HepG2 (cell line): ENCODE measurements around the gene OSGIN1. TPM values are rescaled to one million over a fixed set of nuclear protein-coding genes. Genes with fewer than 3 reads are reported as not detected.
A peak's percentile ranks its signal among the peaks of the same experiment; 100 is the strongest.

Experiments used
- ATAC-seq: fragments of 200-7000 bp; cut with Tn5 transposase; 3 replicates; pipeline ENCODE4 v1.9.1; 2020; ENCODE audit warnings: mild to moderate bottlenecking, moderate library complexity
- BruUV-seq: library from RNA; stranded (reverse); fragments of 400-500 nt; replicated peaks from 2 replicates; lab custom pipeline; 2021; lab: Mats Ljungman, UMichigan
- CTCF ChIA-PET: fragments of 300-600 bp; formaldehyde crosslinking; extraction: SDS; loops from one replicate; lab custom pipeline; 2021; ENCODE audit warnings: low total read pairs, inconsistent platforms, low intra/inter-chr PET ratio; lab: Yijun Ruan, JAX
- POLR2A ChIA-PET: fragments of 350-600 bp; sonication (Branson Sonifier 250); formaldehyde crosslinking; loops from one replicate; lab custom pipeline; 2020; ENCODE audit warnings: antibody characterized with exemption, inconsistent platforms; lab: Yijun Ruan, JAX
- DNase-seq: peaks from one replicate; pipeline ENCODE4 v3.0.0-alpha.2; 2015; ENCODE audit warnings: low spot score
- FAIRE-seq: peaks from 3 replicates; lab custom pipeline; 2011; peaks lifted over from hg19 to GRCh38; lab: Jason Lieb, UNC
- H2AFZ ChIP-seq: one replicate; pipeline ENCODE4 v1.6.1; 2011; ENCODE audit warnings: low read length, inconsistent platforms
- H3K27ac ChIP-seq: fragments of 300-600 bp; 3 replicates; pipeline ENCODE4 v1.8.0; 2011; ENCODE audit warnings: mixed run types, mild to moderate bottlenecking, mixed read lengths, low read length, inconsistent platforms; ENCODE audit not compliant: insufficient read depth; ENCODE audit errors: extremely low read length
- H3K27me3 ChIP-seq, 2 experiments: fragments of 200-600 bp in 1 of 2; 2 replicates in 1 of 2; 3 replicates in 1 of 2; pipeline versions ENCODE4 v1.6.0 to v1.8.0; 2011; ENCODE audit warnings: low read length in 2 of 2, mild to moderate bottlenecking in 2 of 2, moderate library complexity in 2 of 2, inconsistent platforms in 1 of 2; ENCODE audit not compliant: insufficient read depth in 2 of 2, control insufficient read depth in 1 of 2
- H3K36me3 ChIP-seq, 2 experiments: fragments of 200-600 bp in 1 of 2; replicated peaks in 1 of 2; 2 replicates in 1 of 2; 3 replicates in 1 of 2; pipeline versions ENCODE4 v1.5.1 to v1.8.0; 2011; ENCODE audit warnings: low read length in 2 of 2, inconsistent platforms in 1 of 2; ENCODE audit not compliant: insufficient read depth in 2 of 2, control insufficient read depth in 1 of 2
- H3K4me1 ChIP-seq: 2 replicates; pipeline ENCODE4 v1.5.1; 2012; ENCODE audit warnings: low read length, inconsistent platforms; ENCODE audit not compliant: insufficient read depth
- H3K4me2 ChIP-seq: 2 replicates; pipeline ENCODE4 v1.6.0; 2011; ENCODE audit warnings: low read depth, low read length, inconsistent platforms
- H3K4me3 ChIP-seq, 3 experiments: fragments of 200-600 bp in 1 of 3; sonication (generic), shearing (Covaris generic) in 1 of 3; replicated peaks in 1 of 3; 2 replicates each; pipeline ENCODE4 v1.5.1; 2011 to 2016; ENCODE audit warnings: low read length in 3 of 3, inconsistent platforms in 2 of 3, low read depth in 2 of 3, mild to moderate bottlenecking in 2 of 3, control low read depth in 1 of 3, mixed read lengths in 1 of 3; ENCODE audit not compliant: insufficient read depth in 1 of 3
- H3K79me2 ChIP-seq: one replicate; pipeline ENCODE4 v1.6.1; 2011; ENCODE audit warnings: low read length, inconsistent platforms; ENCODE audit not compliant: insufficient read depth
- H3K9ac ChIP-seq: 2 replicates; pipeline ENCODE4 v1.6.0; 2011; ENCODE audit warnings: mild to moderate bottlenecking, low read depth, low read length, inconsistent platforms; ENCODE audit not compliant: insufficient read depth
- H3K9me3 ChIP-seq: 2 replicates; pipeline ENCODE4 v1.5.1; 2012; ENCODE audit warnings: mild to moderate bottlenecking, low read length
- H4K20me1 ChIP-seq: 2 replicates; pipeline ENCODE4 v1.6.0; 2011; ENCODE audit warnings: inconsistent platforms, mild to moderate bottlenecking, low read length, moderate library complexity; ENCODE audit not compliant: insufficient read depth
- CREM ChIP-seq, 2 experiments: sonication (generic) in 1 of 2; formaldehyde crosslinking in 1 of 2; IDR thresholded peaks; 2 replicates each; pipeline versions ENCODE4 v1.4.0 to v1.6.1; 2016 to 2020; ENCODE audit warnings: antibody characterized with exemption in 1 of 2, mild to moderate bottlenecking in 1 of 2, missing genetic modification reagents in 1 of 2
- FOXK2 ChIP-seq: fragments of 450-650 bp; IDR thresholded peaks from 2 replicates; pipeline ENCODE4 v1.6.1; 2016
- FOXO4 ChIP-seq: sonication (generic); formaldehyde crosslinking; conservative IDR thresholded peaks from 2 replicates; pipeline ENCODE4 v1.8.1; 2023; ENCODE audit warnings: missing genetic modification reagents
- HOXA9 ChIP-seq: sonication (generic); formaldehyde crosslinking; IDR thresholded peaks from 2 replicates; pipeline ENCODE4 v1.8.1; 2022; ENCODE audit warnings: missing genetic modification reagents, mild to moderate bottlenecking, moderate library complexity, borderline replicate concordance
- PCBP1 ChIP-seq: fragments of 200-400 bp; formaldehyde crosslinking; IDR thresholded peaks from 2 replicates; pipeline ENCODE4 v1.6.1; 2017; ENCODE audit warnings: mild to moderate bottlenecking, low read depth, low read length, borderline replicate concordance
- REXO4 ChIP-seq: sonication (generic); formaldehyde crosslinking; IDR thresholded peaks from 2 replicates; pipeline ENCODE4 v1.8.0; 2022; ENCODE audit warnings: missing genetic modification reagents, mild to moderate bottlenecking, borderline replicate concordance
- SCMH1 ChIP-seq: sonication (generic); formaldehyde crosslinking; IDR thresholded peaks from 2 replicates; pipeline ENCODE4 v1.9.0; 2021; ENCODE audit warnings: missing genetic modification reagents, mild to moderate bottlenecking, borderline replicate concordance
- SIN3B ChIP-seq: fragments of 150-350 bp; IDR thresholded peaks from 2 replicates; pipeline ENCODE4 v1.6.1; 2014; ENCODE audit warnings: low read length
- ZBTB25 ChIP-seq: IDR thresholded peaks from 2 replicates; pipeline ENCODE4 v1.6.1; 2018; ENCODE audit warnings: missing genetic modification reagents
- ZBTB46 ChIP-seq: sonication (generic); formaldehyde crosslinking; IDR thresholded peaks from 2 replicates; pipeline ENCODE4 v1.4.0; 2020; ENCODE audit warnings: mild to moderate bottlenecking, missing genetic modification reagents, borderline replicate concordance
- ZMYM3 ChIP-seq: sonication (generic); formaldehyde crosslinking; IDR thresholded peaks from 2 replicates; pipeline ENCODE4 v1.5.1; 2020; ENCODE audit warnings: mild to moderate bottlenecking, missing genetic modification reagents
- ZNF350 ChIP-seq: sonication (generic); formaldehyde crosslinking; IDR thresholded peaks from 2 replicates; pipeline ENCODE4 v1.4.0; 2020; ENCODE audit warnings: mild to moderate bottlenecking, low read depth, missing genetic modification reagents, borderline replicate concordance
- ZNF550 ChIP-seq: sonication (generic); formaldehyde crosslinking; IDR thresholded peaks from 2 replicates; pipeline ENCODE4 v1.4.0; 2020; ENCODE audit warnings: mild to moderate bottlenecking, missing genetic modification reagents, borderline replicate concordance
- ZNF841 ChIP-seq: sonication (generic); formaldehyde crosslinking; IDR thresholded peaks from 2 replicates; pipeline ENCODE4 v1.8.1; 2023; ENCODE audit warnings: missing genetic modification reagents, borderline replicate concordance
- ZSCAN20 ChIP-seq: sonication (generic); formaldehyde crosslinking; IDR thresholded peaks from 2 replicates; pipeline ENCODE4 v1.4.0; 2020; ENCODE audit warnings: missing genetic modification reagents, mild to moderate bottlenecking, borderline replicate concordance
- WGBS: methylation state at CpG from one replicate; pipeline ENCODE4 v1.1.6; 2017; ENCODE audit warnings: low lambda C conversion rate; 5-methylcytosine and 5-hydroxymethylcytosine counted together
- in situ Hi-C: cut with HindIII; loops from 2 replicates; pipeline ENCODE4 v1.10.0; 2017; ENCODE audit warnings: low pct_unique_long_range_greater_than_20kb; ENCODE audit not compliant: extremely low pct_ligation_motif_present
- intact Hi-C: fragments of 100-400 bp; cut with micrococcal nuclease; formaldehyde crosslinking; loops from one replicate; pipeline ENCODE4 v1.10.0; 2022; ENCODE audit not compliant: unreplicated experiment
- polyA plus RNA-seq, 8 experiments: library from polyadenylated mRNA; depleted of rRNA in 3 of 8; stranded (reverse) in 7 of 8; unstranded in 1 of 8; fragments of >200 nt; fragmentation: Illumina TruSeq in 4 of 8; extraction: Trizol in 4 of 8; gene quantifications; 2 replicates each; pipeline versions ENCODE4 v1.2.1 to v1.2.3, GENCODE V29; 2011 to 2016; ENCODE audit warnings: low read depth in 4 of 8, missing spikeins in 1 of 8, mixed read lengths in 1 of 8; ENCODE audit not compliant: insufficient read depth in 1 of 8
- total RNA-seq, 5 experiments: library from RNA; depleted of rRNA; stranded (reverse); fragments of >200 nt; fragmentation: Illumina TruSeq; extraction: Trizol; gene quantifications; 2 replicates each; pipeline ENCODE4 v1.2.3, GENCODE V29; 2016; ENCODE audit warnings: low read depth in 1 of 5
- TF ChIP-seq, protein P1 (sequence below): sonication (generic); formaldehyde crosslinking; IDR thresholded peaks from 2 replicates; pipeline ENCODE4 v1.9.0; 2021; ENCODE audit warnings: missing genetic modification reagents, borderline replicate concordance

The OSGIN1 gene
- total and polyA plus RNA-seq, 2 of the 13 experiments (the other 11 are each of a cell fraction or from before 2014, with no cell fraction given), result 20.5 to 27.1 TPM

DNA sequence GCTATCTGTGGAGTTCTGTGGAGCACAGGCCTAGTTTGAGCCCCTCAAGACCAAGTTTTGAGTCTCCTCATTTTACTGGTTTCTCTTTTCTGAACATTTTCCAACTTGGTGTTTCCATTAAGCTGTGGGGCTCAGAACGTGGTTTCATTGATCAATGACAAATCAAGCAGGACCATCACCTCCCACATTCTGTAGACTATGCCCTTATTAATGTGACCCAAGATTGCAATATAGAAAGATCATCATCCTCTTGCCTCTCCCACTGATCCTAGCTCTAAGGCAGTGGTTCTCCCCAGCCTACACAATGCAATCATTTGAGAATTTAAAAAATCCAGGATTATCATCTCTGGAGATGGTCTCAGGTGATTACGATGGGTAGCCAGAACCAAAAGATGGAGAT lies 15.8 kb upstream of the OSGIN1 start:
- Histone ChIP-seq H3K4me2 (no peak overlapping the region), H3K9me3 (no peaks in the 10 kb centered on the region), H3K4me3 (no peak overlapping the region), H3K79me2 (no peaks in the 10 kb centered on the region), H3K27ac (no peak overlapping the region), H3K4me1 (peaks cover 58% of the 10 kb centered on the region), H4K20me1 (no peaks in the 10 kb centered on the region), H3K36me3 (no peaks in the 10 kb centered on the region), H2AFZ (no peak overlapping the region), H3K9ac (no peak overlapping the region), H3K27me3 (peaks cover 8 to 63% of the 10 kb centered on the region in 2 experiments; a peak in 3 of 5 replicates)
- no peak for ATAC-seq
- WGBS, result 34% methylated on average over 2 of the region's 2 CpGs
- FAIRE-seq, result no peak
- no TSS peak for BruUV-seq
- ChIA-PET POLR2A (interaction anchor here (0.8 kb wide), 2 partner anchors 10 to 16 kb away, joined by 3 read pairs; no protein-coding TSS in a partner anchor), CTCF (no interaction called here)
- in situ Hi-C loops, result no loop called here
- DNase-seq, result no peak
- intact Hi-C loops, result no loop called here
- TF ChIP-seq ZNF550 (no peak), HOXA9 (CRISPR knock-in tag) (no peak), PCBP1 (no peak), FOXK2 (no peak), ZBTB46 (CRISPR knock-in tag) (no peak), ZBTB25 (CRISPR knock-in tag) (no peak), ZNF350 (CRISPR knock-in tag) (no peak), REXO4 (CRISPR knock-in tag) (no peak), ZSCAN20 (no peak), ZMYM3 (0 out of 2 replicates have a peak, but pooled peaks have one; percentile 43), CREM (IDR thresholded peaks at IDR 0.05) (no peak), CREM (CRISPR knock-in tag; IDR thresholded peaks at IDR 0.05) (no peak), FOXO4 (0 out of 2 replicates have a peak, but pooled peaks have one; percentile 46), SIN3B (no peak), SCMH1 (no peak), ZNF841 (CRISPR knock-in tag) (no peak)
- TF ChIP-seq, protein P1, sequence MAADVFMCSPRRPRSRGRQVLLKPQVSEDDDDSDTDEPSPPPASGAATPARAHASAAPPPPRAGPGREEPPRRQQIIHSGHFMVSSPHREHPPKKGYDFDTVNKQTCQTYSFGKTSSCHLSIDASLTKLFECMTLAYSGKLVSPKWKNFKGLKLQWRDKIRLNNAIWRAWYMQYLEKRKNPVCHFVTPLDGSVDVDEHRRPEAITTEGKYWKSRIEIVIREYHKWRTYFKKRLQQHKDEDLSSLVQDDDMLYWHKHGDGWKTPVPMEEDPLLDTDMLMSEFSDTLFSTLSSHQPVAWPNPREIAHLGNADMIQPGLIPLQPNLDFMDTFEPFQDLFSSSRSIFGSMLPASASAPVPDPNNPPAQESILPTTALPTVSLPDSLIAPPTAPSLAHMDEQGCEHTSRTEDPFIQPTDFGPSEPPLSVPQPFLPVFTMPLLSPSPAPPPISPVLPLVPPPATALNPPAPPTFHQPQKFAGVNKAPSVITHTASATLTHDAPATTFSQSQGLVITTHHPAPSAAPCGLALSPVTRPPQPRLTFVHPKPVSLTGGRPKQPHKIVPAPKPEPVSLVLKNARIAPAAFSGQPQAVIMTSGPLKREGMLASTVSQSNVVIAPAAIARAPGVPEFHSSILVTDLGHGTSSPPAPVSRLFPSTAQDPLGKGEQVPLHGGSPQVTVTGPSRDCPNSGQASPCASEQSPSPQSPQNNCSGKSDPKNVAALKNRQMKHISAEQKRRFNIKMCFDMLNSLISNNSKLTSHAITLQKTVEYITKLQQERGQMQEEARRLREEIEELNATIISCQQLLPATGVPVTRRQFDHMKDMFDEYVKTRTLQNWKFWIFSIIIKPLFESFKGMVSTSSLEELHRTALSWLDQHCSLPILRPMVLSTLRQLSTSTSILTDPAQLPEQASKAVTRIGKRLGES (CRISPR knock-in tag), result no peak
